Naive B cell (primary cell): Measurements from ENCODE around the gene MRPS16. TPM values are rescaled to one million over a fixed set of nuclear protein-coding genes. Genes with fewer than 3 reads are reported as not detected.

Experiments used
- ATAC-seq, 2 donors: fragments of 150-1000 bp; cut with Tn5 transposase; 2 replicates each; pipeline ENCODE4 v1.10.0; 2021; ENCODE audit warnings: low read depth in 2 of 2, mild to moderate bottlenecking in 2 of 2, moderate library complexity in 2 of 2
- DNase-seq: peaks from one replicate; pipeline ENCODE4 v3.0.0; 2022
- H3K27ac Mint-ChIP-seq, 6 donors: one replicate each; pipeline ENCODE4 v1.8.0; 2020 to 2022; ENCODE audit warnings: mild to moderate bottlenecking in 6 of 6, mixed read lengths in 6 of 6, moderate library complexity in 5 of 6, inconsistent platforms in 2 of 6
- H3K27me3 Mint-ChIP-seq, 3 donors: one replicate each; pipeline ENCODE4 v1.8.0; 2021 to 2022; ENCODE audit warnings: mixed read lengths in 3 of 3, mild to moderate bottlenecking in 1 of 3
- H3K36me3 Mint-ChIP-seq, 2 donors: one replicate each; pipeline ENCODE4 v1.8.0; 2020 to 2022; ENCODE audit warnings: mixed read lengths in 2 of 2, inconsistent platforms in 1 of 2, mild to moderate bottlenecking in 1 of 2
- H3K4me1 Mint-ChIP-seq, 3 donors: one replicate each; pipeline ENCODE4 v1.8.0; 2020 to 2022; ENCODE audit warnings: mixed read lengths in 3 of 3, inconsistent platforms in 1 of 3, mild to moderate bottlenecking in 1 of 3, moderate library complexity in 1 of 3
- H3K4me3 Mint-ChIP-seq, 8 donors: one replicate each; pipeline ENCODE4 v1.8.0; 2020 to 2022; ENCODE audit warnings: mild to moderate bottlenecking in 8 of 8, mixed read lengths in 8 of 8, moderate library complexity in 8 of 8, inconsistent platforms in 2 of 8
- H3K9me3 Mint-ChIP-seq, 7 donors: one replicate each; pipeline ENCODE4 v1.8.0; 2020 to 2022; ENCODE audit warnings: mixed read lengths in 7 of 7, mild to moderate bottlenecking in 5 of 7, inconsistent platforms in 2 of 7, moderate library complexity in 1 of 7
- polyA plus RNA-seq, 6 donors: library from polyadenylated mRNA; unstranded; fragments of 300-500 nt; fragmentation: Illumina TruSeq; gene quantifications; one replicate each; pipeline ENCODE4 v1.2.3, GENCODE V29; 2021; ENCODE audit warnings: low read depth in 6 of 6

Gene MRPS16
- polyA plus RNA-seq, 6 donors from 2014 or later, result 80.9 to 120 (median 99.7) TPM

- no peak for ATAC-seq
- no peak overlapping the region for H3K27ac Mint-ChIP-seq
- H3K4me1 Mint-ChIP-seq, result no peaks in the 10 kb centered on the region
- no peaks in the 10 kb centered on the region for H3K27me3 Mint-ChIP-seq
- H3K4me3 Mint-ChIP-seq, result no peak overlapping the region
- H3K36me3 Mint-ChIP-seq, result peaks cover 0 to 5% of the 10 kb centered on the region in 2 donors
- DNase-seq, result no peak
- peaks cover 0 to 5% (median 0%) of the 10 kb centered on the region in 7 donors for H3K9me3 Mint-ChIP-seq
These were observed 46.6 kb downstream of the MRPS16 start for GRCh38 chr10:73205890-73206289.

DNA sequence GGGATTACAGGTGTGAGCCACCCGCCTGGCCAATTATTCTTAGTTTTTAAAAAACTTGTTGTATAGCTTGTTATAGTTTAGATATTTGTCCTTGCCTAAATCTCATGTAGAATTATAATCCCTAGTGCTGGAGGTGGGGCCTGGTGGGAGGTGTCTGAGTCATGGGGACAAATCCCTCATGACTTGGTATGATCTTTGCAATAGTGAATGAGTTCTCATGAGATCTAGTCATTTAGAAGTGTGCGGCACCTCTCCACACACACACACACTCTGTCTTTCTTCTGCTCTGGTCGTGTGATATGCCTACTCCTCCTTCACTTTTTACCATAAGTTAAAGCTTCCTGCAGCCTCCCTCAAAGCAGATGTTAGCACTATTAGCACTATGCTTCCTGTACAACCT is 47.4 kb downstream of the MRPS16 start:
- Mint-ChIP-seq H3K36me3 (peaks cover 0 to 10% of the 10 kb centered on the region in 2 donors), H3K9me3 (peaks cover 0 to 5% (median 0%) of the 10 kb centered on the region in 7 donors), H3K27ac (no peak overlapping the region), H3K4me1 (no peaks in the 10 kb centered on the region), H3K4me3 (no peak overlapping the region), H3K27me3 (no peaks in the 10 kb centered on the region)
- no peak for ATAC-seq
- no peak for DNase-seq

Other genes with a start within 250 kb of the MRPS16 start
- 10 to 100 TPM; 27.9 to 69.6 (median 41.6) TPM for gene P4HA1, start 155.8 kb downstream of the MRPS16 start, polyA plus RNA-seq
- 1 to 10 TPM in 5 of 6 donors, not detected in 1; 1.4 to 2.4 (median 1.8) TPM for gene NUDT13, start 142.2 kb downstream of the MRPS16 start, polyA plus RNA-seq
- gene ECD, start 84.6 kb downstream of the MRPS16 start, polyA plus RNA-seq, result 10 to 100 TPM; 25.5 to 32.3 (median 28.5) TPM
- gene FAM149B1, start 84.5 kb downstream of the MRPS16 start, polyA plus RNA-seq, result 1 to 10 TPM; 5.0 to 6.7 (median 5.8) TPM
- 10 to 100 TPM; 20.7 to 33.2 (median 24.6) TPM for gene DNAJC9, start 5.4 kb downstream of the MRPS16 start, polyA plus RNA-seq
- gene CFAP70, start 106.2 kb upstream of the MRPS16 start, polyA plus RNA-seq, result under 1 TPM in 3 of 6 donors, not detected in 3; 0.09 to 0.26 (median 0.18) TPM
- 100 to 1,000 TPM; 113 to 199 (median 135) TPM for gene ANXA7, start 161.4 kb upstream of the MRPS16 start, polyA plus RNA-seq
- gene MSS51, start 180.9 kb upstream of the MRPS16 start, polyA plus RNA-seq, result under 1 TPM in 4 of 6 donors, not detected in 2; 0.23 to 0.44 (median 0.33) TPM
- 1 to 10 TPM; 4.6 to 8.0 (median 6.3) TPM for gene PPP3CB, start 243.4 kb upstream of the MRPS16 start, polyA plus RNA-seq